Lower lobe of right lung (tissue), 2 donors: ENCODE results near the gene CADM2. TPM values are rescaled to one million over a fixed set of nuclear protein-coding genes. Genes with fewer than 3 reads are reported as not detected.

ENCODE experiments used
- ATAC-seq, 2 donors: fragments of 200-7000 bp; cut with Tn5 transposase; one replicate each; pipeline ENCODE4 v1.9.1; 2020 to 2022; ENCODE audit warnings: mild to moderate bottlenecking in 2 of 2, moderate library complexity in 2 of 2
- DNase-seq: peaks from one replicate; pipeline ENCODE4 v3.0.0-alpha.2; 2020
- H3K27ac ChIP-seq: fragments of 200-600 bp; one replicate; pipeline ENCODE4 v1.8.0; 2022
- H3K27me3 ChIP-seq: fragments of 200-600 bp; one replicate; pipeline ENCODE4 v1.8.0; 2022; ENCODE audit warnings: low read depth
- H3K36me3 ChIP-seq: fragments of 200-600 bp; one replicate; pipeline ENCODE4 v1.8.0; 2022; ENCODE audit warnings: mild to moderate bottlenecking
- H3K4me1 ChIP-seq: fragments of 200-600 bp; one replicate; pipeline ENCODE4 v1.8.0; 2022
- H3K4me3 ChIP-seq: fragments of 200-600 bp; one replicate; pipeline ENCODE4 v1.8.0; 2022; ENCODE audit warnings: mild to moderate bottlenecking
- H3K9me3 ChIP-seq: fragments of 200-600 bp; one replicate; pipeline ENCODE4 v1.8.0; 2022
- CTCF ChIP-seq: fragments of 200-600 bp; IDR thresholded peaks from one replicate; pipeline ENCODE4 v1.8.0; 2022; ENCODE audit warnings: antibody characterized with exemption, mild to moderate bottlenecking
- intact Hi-C: fragments of 100-400 bp; cut with DNase I; formaldehyde crosslinking; loops from one replicate; pipeline ENCODE4 v1.11.0; 2022
- total RNA-seq: library from RNA; stranded (reverse); fragmentation: NEBNext Ultra II Directional; extraction: Animal tissue kit (Norgen Biotek cat#: 25700); gene quantifications from one replicate; pipeline ENCODE4 v1.2.1, GENCODE V29; 2021
- donor health status: DM: no; HTN: yes; CAD: no; lungs with severe emphysema.

The CADM2 gene
- total RNA-seq, 1 donor from 2014 or later = 0.83 TPM

GRCh38 chr3:85554153-85554552, 595.4 kb downstream of the CADM2 start:
- Histone ChIP-seq H3K9me3 (no peaks in the 10 kb centered on the region), H3K4me1 (no peaks in the 10 kb centered on the region), H3K27me3 (no peaks in the 10 kb centered on the region), H3K27ac (no peak overlapping the region), H3K4me3 (no peak overlapping the region), H3K36me3 (no peaks in the 10 kb centered on the region)
- TF ChIP-seq CTCF = no peak
- intact Hi-C loops = no loop called here
- no peak for DNase-seq
- ATAC-seq = no peak

- no peaks in the 10 kb centered on the region for H3K4me1 ChIP-seq
- TF ChIP-seq CTCF = no peak
- intact Hi-C loops = no loop called here
- no peak for DNase-seq
- H3K27ac ChIP-seq = no peak overlapping the region
- no peaks in the 10 kb centered on the region for H3K9me3 ChIP-seq
- no peak overlapping the region for H3K4me3 ChIP-seq
- H3K36me3 ChIP-seq = no peaks in the 10 kb centered on the region
- ATAC-seq = no peak
- no peaks in the 10 kb centered on the region for H3K27me3 ChIP-seq
Measured at GRCh38 chr3:85560088-85560785, 601.4 kb downstream of the CADM2 start.

GRCh38 chr3:85567071-85567676, 608.4 kb downstream of the CADM2 start:
- Histone ChIP-seq H3K4me1 (no peaks in the 10 kb centered on the region), H3K27me3 (no peaks in the 10 kb centered on the region), H3K9me3 (no peaks in the 10 kb centered on the region), H3K4me3 (no peak overlapping the region), H3K36me3 (no peaks in the 10 kb centered on the region), H3K27ac (no peak overlapping the region)
- peak; percentile 52 for TF ChIP-seq CTCF
- intact Hi-C loops = no loop called here
- ATAC-seq (no peak), DNase-seq (no peak)

GRCh38 chr3:85570819-85571218, 612.0 kb downstream of the CADM2 start:
- no peak overlapping the region for H3K4me3 ChIP-seq
- no peak overlapping the region for H3K27ac ChIP-seq
- no peaks in the 10 kb centered on the region for H3K9me3 ChIP-seq
- intact Hi-C loops = no loop called here
- H3K36me3 ChIP-seq = no peaks in the 10 kb centered on the region
- DNase-seq (no peak), ATAC-seq (no peak)
- no peaks in the 10 kb centered on the region for H3K27me3 ChIP-seq
- no peak for TF ChIP-seq CTCF
- no peaks in the 10 kb centered on the region for H3K4me1 ChIP-seq

- Histone ChIP-seq H3K27me3 (no peaks in the 10 kb centered on the region), H3K27ac (no peak overlapping the region), H3K36me3 (no peaks in the 10 kb centered on the region), H3K4me3 (no peak overlapping the region), H3K9me3 (no peaks in the 10 kb centered on the region), H3K4me1 (no peaks in the 10 kb centered on the region)
- no peak for DNase-seq
- no peak for ATAC-seq
- no peak for TF ChIP-seq CTCF
- intact Hi-C loops = no loop called here
Measured at GRCh38 chr3:85571835-85572234, 613.0 kb downstream of the CADM2 start.
